IPS-15b (cell line): ENCODE data around the gene HBP1.
"Not testable (repeated sequence)": the region's sequence is repeated elsewhere in the genome, so short reads cannot be mapped to it uniquely, and the experiment has no call there.

Experiments used
- H3K27me3 ChIP-seq: one replicate; pipeline ENCODE4 v1.6.1; 2013; ENCODE audit warnings: low read length; ENCODE audit not compliant: control insufficient read depth, insufficient read depth
- H3K36me3 ChIP-seq: one replicate; pipeline ENCODE4 v1.6.1; 2013; ENCODE audit warnings: low read length; ENCODE audit not compliant: control insufficient read depth, insufficient read depth
- H3K4me1 ChIP-seq: one replicate; pipeline ENCODE4 v1.6.1; 2013; ENCODE audit warnings: mild to moderate bottlenecking, low read length; ENCODE audit not compliant: control insufficient read depth, insufficient read depth
- H3K4me3 ChIP-seq: one replicate; pipeline ENCODE4 v1.5.1; 2013; ENCODE audit warnings: low read depth, low read length
- H3K9ac ChIP-seq: one replicate; pipeline ENCODE4 v1.6.1; 2013; ENCODE audit warnings: low read depth, mild to moderate bottlenecking, low read length
- H3K9me3 ChIP-seq: one replicate; pipeline ENCODE4 v1.6.1; 2013; ENCODE audit warnings: mild to moderate bottlenecking, low read length; ENCODE audit not compliant: control insufficient read depth, insufficient read depth

HBP1 gene

DNA sequence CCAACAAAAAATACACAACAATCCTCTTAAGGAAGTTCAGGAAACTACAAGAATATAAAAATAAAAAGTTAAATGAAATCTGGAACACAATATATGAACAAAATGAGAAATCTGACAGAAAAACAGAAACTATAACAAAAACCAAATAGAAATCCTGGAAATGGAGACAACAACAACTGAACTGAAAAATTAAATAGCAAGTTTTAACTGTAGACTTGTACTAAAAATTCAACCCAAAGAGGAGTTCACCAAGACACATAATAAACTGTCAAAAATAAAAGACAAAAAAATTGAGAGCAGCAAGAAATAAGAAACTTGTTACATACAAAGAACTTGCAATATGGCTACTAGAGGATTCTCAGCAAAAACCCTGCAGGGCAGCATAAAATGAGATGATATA lies 45.1 kb downstream of the HBP1 start:
- H3K36me3 ChIP-seq: no peaks in the 10 kb centered on the region

DNA sequence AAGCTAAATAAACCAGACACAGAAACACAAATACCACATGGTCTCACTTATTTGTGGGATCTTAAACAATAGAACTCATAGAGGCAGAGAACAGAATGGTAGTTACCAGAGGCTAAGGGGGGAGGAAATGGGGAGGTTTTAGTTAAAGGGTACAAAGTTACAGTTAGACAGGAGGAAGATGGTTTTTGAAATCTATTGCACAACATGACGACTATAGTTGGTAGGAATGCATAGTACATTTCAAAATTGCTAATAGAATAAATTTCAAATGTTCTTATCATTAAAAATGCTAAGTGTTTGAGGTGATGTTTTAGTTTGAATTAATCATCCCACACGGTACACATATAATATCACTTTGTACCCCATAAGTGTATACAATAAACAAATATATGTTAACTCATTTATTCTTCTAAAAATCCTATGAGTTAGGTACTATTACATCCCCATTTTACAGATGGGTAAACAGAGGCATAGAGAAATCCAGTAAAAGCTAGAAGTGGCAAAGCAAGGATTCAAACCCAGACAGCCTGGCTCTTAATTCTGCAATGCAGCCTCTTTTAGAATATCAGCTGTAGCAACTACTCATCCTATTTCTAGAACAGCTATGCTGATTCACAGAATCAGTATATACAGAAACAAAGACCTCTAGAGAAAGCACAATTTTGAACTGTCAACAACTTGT lies 50.9 kb downstream of the HBP1 start:
- Histone ChIP-seq H3K36me3 (no peaks in the 10 kb centered on the region), H3K9me3 (no peaks in the 10 kb centered on the region), H3K27me3 (no peaks in the 10 kb centered on the region), H3K4me1 (no peaks in the 10 kb centered on the region), H3K9ac (no peak overlapping the region), H3K4me3 (no peak overlapping the region)

More for the DNA sequence above, 45.1 kb downstream of the HBP1 start:
- H3K9ac ChIP-seq: no peak overlapping the region
- no peak overlapping the region for H3K4me3 ChIP-seq
- H3K4me1 ChIP-seq: no peaks in the 10 kb centered on the region
- no peaks in the 10 kb centered on the region for H3K9me3 ChIP-seq
- no peaks in the 10 kb centered on the region for H3K27me3 ChIP-seq

DNA sequence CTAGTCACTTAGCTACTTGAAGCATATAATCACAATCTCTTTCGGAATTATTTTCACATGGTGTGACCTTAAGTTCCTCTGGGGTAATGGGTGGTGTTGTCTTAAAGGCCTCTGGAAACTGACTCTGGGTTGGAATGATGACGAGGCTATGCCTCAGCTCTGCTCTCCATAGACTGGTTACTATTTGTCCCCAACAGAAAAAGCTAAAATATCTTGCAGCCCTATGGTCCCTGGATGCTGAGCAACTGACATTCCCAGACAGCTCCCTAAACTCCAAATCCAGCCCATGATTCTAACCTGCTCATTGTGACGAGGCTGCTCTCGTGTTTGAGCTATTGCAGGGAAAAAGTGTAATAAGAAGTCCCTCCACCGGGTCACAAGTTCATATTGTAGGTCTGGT lies 51.6 kb downstream of the HBP1 start:
- Histone ChIP-seq H3K27me3 (no peaks in the 10 kb centered on the region), H3K4me1 (no peaks in the 10 kb centered on the region), H3K9me3 (no peaks in the 10 kb centered on the region), H3K9ac (no peak overlapping the region), H3K4me3 (no peak overlapping the region), H3K36me3 (no peaks in the 10 kb centered on the region)

DNA sequence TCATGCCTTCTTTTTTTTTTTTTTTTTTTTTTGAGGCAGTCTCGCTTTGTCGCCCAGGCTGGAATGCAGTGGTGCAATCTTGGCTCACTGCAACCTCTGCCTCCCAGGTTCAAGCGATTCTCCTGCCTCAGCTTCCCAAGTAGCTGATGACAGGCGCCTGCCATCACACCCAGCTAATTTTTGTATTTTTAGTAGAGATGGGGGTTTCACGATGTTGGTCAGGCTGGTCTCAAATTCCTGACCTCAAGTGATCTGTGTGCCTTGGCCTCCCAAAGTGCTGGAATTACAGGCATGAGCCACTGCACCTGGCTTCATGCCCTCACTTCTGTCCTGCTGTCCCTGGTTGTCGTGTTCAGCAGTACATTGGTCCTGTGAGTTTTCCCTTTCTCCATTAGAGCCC lies 52.0 kb downstream of the HBP1 start:
- H3K4me3 ChIP-seq, H3K4me1 ChIP-seq, H3K27me3 ChIP-seq, H3K36me3 ChIP-seq, H3K9ac ChIP-seq, H3K9me3 ChIP-seq: not testable (repeated sequence)

DNA sequence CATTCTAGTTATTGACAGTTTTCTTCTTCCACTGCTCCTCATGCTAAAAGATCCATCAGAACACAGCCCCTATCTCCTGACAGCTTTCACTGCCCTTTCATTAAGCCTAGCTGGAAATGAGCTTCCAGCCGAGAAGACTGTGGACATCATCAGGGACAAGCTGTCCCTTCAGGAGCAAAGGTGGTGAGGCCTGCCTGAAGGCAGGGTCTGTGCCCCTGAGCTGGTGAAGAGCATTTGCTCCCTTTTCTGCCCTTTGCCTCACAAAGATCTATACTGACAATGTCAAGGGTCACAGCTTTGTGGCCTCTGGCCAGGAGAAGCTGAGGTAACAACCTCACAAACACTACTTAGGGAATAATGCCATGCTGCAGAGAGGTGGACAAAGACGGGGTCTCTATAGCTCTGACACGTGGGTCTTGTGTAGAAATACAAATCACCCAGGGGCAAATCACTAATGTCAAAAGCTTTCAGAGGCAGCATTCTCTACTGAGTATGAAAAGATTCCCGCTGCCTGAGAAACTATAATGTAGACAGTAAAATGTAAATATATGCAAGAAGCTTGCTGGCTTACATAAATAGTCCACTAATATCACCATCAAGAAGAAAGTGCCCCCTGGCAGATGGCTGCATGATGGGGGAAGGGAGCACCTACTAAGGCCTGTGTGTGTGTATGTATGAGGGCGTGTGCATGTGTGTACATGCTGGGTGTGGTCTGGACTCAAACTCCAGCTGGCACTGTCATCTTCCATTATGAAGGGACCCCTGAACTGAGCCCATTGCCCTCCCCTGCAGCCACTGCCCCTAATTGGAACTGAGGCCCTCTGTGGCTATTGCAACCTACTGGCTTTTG lies 55.8 kb downstream of the HBP1 start:
- H3K9me3 ChIP-seq: no peaks in the 10 kb centered on the region
- H3K36me3 ChIP-seq: no peaks in the 10 kb centered on the region
- no peak overlapping the region for H3K4me3 ChIP-seq
- no peaks in the 10 kb centered on the region for H3K4me1 ChIP-seq
- H3K27me3 ChIP-seq: no peaks in the 10 kb centered on the region
- no peak overlapping the region for H3K9ac ChIP-seq

DNA sequence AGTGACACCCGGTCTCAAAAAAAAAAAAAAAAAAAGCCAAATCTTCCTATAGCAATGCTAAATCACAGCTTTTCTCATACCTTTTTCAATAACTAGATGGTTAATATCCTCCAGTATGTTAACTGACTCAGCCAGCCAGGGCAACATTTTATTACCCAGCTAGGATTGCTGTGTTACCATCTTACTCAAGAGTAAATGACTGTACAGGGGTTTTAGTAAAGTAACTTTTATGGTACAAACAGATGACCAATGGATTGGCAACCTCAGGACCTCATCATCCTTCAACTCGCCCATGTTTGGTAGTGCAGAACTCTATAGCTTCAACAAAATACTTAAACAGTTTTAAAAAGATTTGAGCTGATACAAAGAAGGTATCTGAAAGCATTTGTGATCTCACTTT lies 59.5 kb downstream of the HBP1 start:
- H3K36me3 ChIP-seq: no peaks in the 10 kb centered on the region

DNA sequence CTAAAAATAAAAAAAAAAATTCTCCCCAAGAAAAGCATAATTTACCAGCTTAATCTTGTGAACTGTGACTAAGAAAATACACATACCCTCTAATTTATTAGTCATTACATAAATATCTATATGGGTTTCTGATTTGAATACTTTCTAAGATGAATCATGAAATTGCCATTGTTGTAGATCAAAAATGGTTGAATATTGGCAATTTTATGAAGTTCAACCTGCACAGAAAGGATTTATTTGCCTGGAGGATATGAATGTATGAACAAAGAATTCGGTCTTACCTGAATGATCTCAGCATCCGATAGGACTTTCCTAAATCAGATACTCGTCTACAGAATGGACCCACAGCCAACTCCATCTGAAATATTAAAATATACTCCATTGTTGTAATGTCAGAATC lies 61.5 kb downstream of the HBP1 start:
- peaks cover 13% of the 10 kb centered on the region for H3K4me1 ChIP-seq
- H3K9ac ChIP-seq: no peak overlapping the region
- H3K36me3 ChIP-seq: no peaks in the 10 kb centered on the region
- no peaks in the 10 kb centered on the region for H3K27me3 ChIP-seq
- no peak overlapping the region for H3K4me3 ChIP-seq
- H3K9me3 ChIP-seq: no peaks in the 10 kb centered on the region

More for the DNA sequence above, 59.5 kb downstream of the HBP1 start:
- peaks cover 3% of the 10 kb centered on the region for H3K4me1 ChIP-seq
- H3K9me3 ChIP-seq: no peaks in the 10 kb centered on the region
- H3K27me3 ChIP-seq: no peaks in the 10 kb centered on the region
- H3K4me3 ChIP-seq: no peak overlapping the region
- H3K9ac ChIP-seq: no peak overlapping the region

DNA sequence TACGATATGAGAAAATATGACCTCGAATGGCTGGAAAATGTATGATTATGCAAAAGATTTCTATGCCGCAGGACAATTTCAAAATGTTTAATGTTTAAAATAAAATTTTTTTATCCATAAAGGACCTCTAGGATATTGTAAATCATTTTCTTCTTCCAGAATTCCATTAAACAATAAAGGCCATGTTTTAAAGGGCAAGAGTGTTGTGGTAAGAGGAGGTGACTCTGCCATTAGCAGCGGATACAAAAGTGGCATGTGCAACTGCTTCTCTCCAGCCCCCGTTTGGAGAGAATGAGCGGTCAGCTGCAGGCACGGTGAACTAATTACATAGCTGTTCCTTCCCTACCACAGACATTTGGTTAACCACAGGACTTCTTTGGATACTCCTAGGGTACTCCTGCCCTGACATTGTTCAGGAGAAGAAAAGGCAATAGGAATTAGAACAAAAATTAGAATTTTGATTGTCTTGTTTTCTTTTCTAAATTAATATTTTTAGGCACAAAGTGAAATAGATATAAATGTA lies 63.8 kb downstream of the HBP1 start:
- Histone ChIP-seq H3K27me3 (no peaks in the 10 kb centered on the region), H3K4me3 (no peak overlapping the region), H3K36me3 (no peaks in the 10 kb centered on the region), H3K9ac (no peak overlapping the region), H3K9me3 (no peaks in the 10 kb centered on the region), H3K4me1 (peaks cover 13% of the 10 kb centered on the region)

DNA sequence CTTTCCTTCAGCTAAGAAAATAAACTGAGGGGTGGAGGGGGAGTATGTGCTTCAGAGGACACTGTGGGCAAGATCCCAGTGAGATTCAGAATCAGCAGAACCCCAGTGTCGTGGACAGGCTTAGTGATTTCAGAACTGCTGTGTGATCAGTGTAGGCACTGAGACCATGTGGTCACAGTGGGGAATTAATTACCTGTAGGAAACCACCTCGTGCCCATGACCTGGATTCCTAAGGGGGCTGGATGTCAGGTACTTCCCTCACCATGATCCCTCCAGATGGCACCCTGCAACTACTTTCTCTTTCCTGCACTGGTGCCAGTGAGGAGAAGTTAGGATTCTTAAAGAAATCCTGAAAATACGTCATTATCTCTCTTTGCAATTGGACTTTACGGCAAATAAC lies 64.4 kb downstream of the HBP1 start:
- H3K4me3 ChIP-seq: no peak overlapping the region
- H3K36me3 ChIP-seq: peaks cover 2% of the 10 kb centered on the region
- H3K27me3 ChIP-seq: no peaks in the 10 kb centered on the region
- H3K9ac ChIP-seq: no peak overlapping the region
- H3K4me1 ChIP-seq: peaks cover 13% of the 10 kb centered on the region
- no peaks in the 10 kb centered on the region for H3K9me3 ChIP-seq

DNA sequence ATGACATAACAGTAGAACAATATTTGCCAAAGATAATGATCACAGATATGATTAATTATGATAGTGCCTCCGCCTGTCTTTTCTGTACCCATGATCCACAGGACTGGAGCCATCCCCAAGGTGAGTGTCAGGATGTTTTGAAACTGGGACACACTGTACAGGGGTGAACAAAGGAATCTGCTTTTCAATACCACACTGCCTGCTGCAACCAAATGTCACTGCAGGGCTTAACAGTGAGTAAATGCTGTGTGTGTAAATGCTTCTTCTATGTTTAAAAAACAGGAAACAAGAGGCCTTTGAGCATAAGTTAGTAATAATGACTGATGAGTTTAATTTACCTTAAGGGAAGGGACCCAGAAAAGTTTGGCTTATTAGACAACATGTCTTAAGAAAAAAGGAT lies 65.2 kb downstream of the HBP1 start:
- Histone ChIP-seq H3K4me1 (peaks cover 13% of the 10 kb centered on the region), H3K4me3 (no peak overlapping the region), H3K27me3 (no peaks in the 10 kb centered on the region), H3K9ac (no peak overlapping the region), H3K9me3 (no peaks in the 10 kb centered on the region), H3K36me3 (peaks cover 2% of the 10 kb centered on the region)

DNA sequence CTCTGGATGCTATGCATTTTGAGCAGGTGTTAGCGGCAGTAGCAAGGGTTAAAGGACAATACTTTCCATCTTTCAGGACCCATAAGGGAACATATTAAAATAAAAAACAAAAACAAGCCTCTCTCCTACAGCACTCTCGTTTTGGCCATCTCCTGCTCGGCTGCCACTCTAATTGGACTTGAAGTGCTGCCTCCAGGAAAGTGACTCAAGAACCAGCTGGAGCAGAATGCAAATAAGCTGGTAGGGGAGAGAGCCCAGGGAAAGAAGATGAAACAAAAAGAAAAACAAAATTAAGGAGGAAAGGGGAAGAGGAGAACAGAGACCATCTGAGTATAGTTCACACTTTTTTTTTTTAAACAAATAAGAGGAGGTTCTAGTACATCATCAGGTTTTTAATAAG lies 65.6 kb downstream of the HBP1 start:
- Histone ChIP-seq H3K27me3 (no peaks in the 10 kb centered on the region), H3K36me3 (peaks cover 2% of the 10 kb centered on the region), H3K9me3 (no peaks in the 10 kb centered on the region), H3K4me3 (no peak overlapping the region), H3K9ac (no peak overlapping the region), H3K4me1 (peaks cover 13% of the 10 kb centered on the region)

DNA sequence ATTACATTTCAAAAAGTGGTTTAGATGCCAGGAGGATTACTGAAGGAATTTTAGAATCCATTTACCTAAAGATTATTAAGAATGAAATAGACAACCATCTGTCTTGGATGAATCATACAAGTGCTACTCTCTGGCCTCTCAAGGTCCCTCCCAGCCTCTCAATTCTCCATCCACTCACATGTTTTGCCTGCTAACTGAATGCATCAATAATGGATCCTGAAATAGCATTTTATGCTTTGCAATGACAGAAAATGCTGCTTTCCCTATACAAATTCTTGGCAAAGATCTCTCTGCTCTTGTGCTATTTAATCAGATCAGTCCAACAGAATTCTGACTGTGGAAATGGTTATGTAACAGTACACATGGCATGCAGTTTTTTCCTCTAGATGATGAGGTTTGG lies 68.1 kb downstream of the HBP1 start:
- H3K36me3 ChIP-seq: peaks cover 2% of the 10 kb centered on the region

More for the DNA sequence above, 68.1 kb downstream of the HBP1 start:
- Histone ChIP-seq H3K9ac (no peak overlapping the region), H3K27me3 (no peaks in the 10 kb centered on the region), H3K4me3 (no peak overlapping the region), H3K9me3 (no peaks in the 10 kb centered on the region), H3K4me1 (peaks cover 13% of the 10 kb centered on the region)
